ENCODE data around the gene RNF157.

- TF ChIP-seq CTCF (IDR thresholded peaks at IDR 0.05; ENCODE audit: low read length), result no peak
- TF ChIP-seq EZH2 (optimal IDR thresholded peaks at IDR 0.05; ENCODE audit: low read depth, low read length), result no peak
- TF ChIP-seq EZH2phosphoT487 (IDR thresholded peaks at IDR 0.05; ENCODE audit: low read length), result no peak
These were observed 878 bp upstream of the RNF157 start for GRCh38 chr17:76241204-76241538.

Measured in MM.1S (cell line).